Choroid plexus epithelial cell (primary cell): ENCODE results near the gene WDR36.
"Not testable (repeated sequence)": the region's sequence is repeated elsewhere in the genome, so short reads cannot be mapped to it uniquely, and the experiment has no call there.

Experiments used
- DNase-seq: peaks from one replicate; pipeline ENCODE4 v3.0.0-alpha.2; 2010; ENCODE audit warnings: low read depth
- H3K4me3 ChIP-seq: 2 replicates; pipeline ENCODE4 v1.5.1; 2011; ENCODE audit warnings: low read depth, mild to moderate bottlenecking, control low read depth, low read length, moderate library complexity
- CTCF ChIP-seq: conservative IDR thresholded peaks from 2 replicates; pipeline ENCODE4 v1.5.1; 2011; ENCODE audit warnings: low read depth, mild to moderate bottlenecking, control low read depth, inconsistent platforms, low read length, moderate library complexity

The WDR36 gene

GRCh38 chr5:111132731-111133435 lies 40.7 kb downstream of the WDR36 start:
- TF ChIP-seq CTCF: no peak
- DNase-seq: no peak
- H3K4me3 ChIP-seq: no peak overlapping the region

GRCh38 chr5:111133436-111133751 lies 41.2 kb downstream of the WDR36 start:
- no peak for DNase-seq
- no peak overlapping the region for H3K4me3 ChIP-seq
- TF ChIP-seq CTCF: no peak

GRCh38 chr5:111134087-111134486 lies 41.9 kb downstream of the WDR36 start:
- peak; percentile 82 for DNase-seq
- no peak for TF ChIP-seq CTCF
- no peak overlapping the region for H3K4me3 ChIP-seq

GRCh38 chr5:111134864-111135263 lies 42.7 kb downstream of the WDR36 start:
- H3K4me3 ChIP-seq: no peak overlapping the region
- TF ChIP-seq CTCF: no peak
- DNase-seq: no peak

GRCh38 chr5:111135363-111135762 lies 43.2 kb downstream of the WDR36 start:
- TF ChIP-seq CTCF: no peak
- DNase-seq: no peak
- H3K4me3 ChIP-seq: no peak overlapping the region

GRCh38 chr5:111135946-111136345 lies 43.8 kb downstream of the WDR36 start:
- TF ChIP-seq CTCF: no peak
- no peak overlapping the region for H3K4me3 ChIP-seq
- DNase-seq: no peak

GRCh38 chr5:111138096-111138495 lies 45.9 kb downstream of the WDR36 start:
- no peak for TF ChIP-seq CTCF
- H3K4me3 ChIP-seq: no peak overlapping the region
- no peak for DNase-seq

GRCh38 chr5:111141471-111141870 lies 49.3 kb downstream of the WDR36 start:
- not testable (repeated sequence) for DNase-seq, H3K4me3 ChIP-seq
